GM21381 (cell line): ENCODE data around the gene MYLK2.
"Not testable (repeated sequence)": the region's sequence is repeated elsewhere in the genome, so short reads cannot be mapped to it uniquely, and the experiment has no call there.

ENCODE experiments used
- ATAC-seq: cut with Tn5 transposase; IDR thresholded peaks from one replicate; pipeline ENCODE4 v1.9.1; 2021; ENCODE audit warnings: mild to moderate bottlenecking, moderate library complexity; ENCODE audit not compliant: unreplicated experiment

The MYLK2 gene

GRCh38 chr20:31819083-31819784 lies at the start of gene MYLK2:
MYLK2 (plus strand) TSS chr20:31819356; CDS start chr20:31819581, 225 bp downstream.
- ATAC-seq, result no peak

GRCh38 chr20:31769681-31770080 lies 49.5 kb upstream of the MYLK2 start:
- ATAC-seq, result no peak

GRCh38 chr20:31770243-31770642 lies 48.9 kb upstream of the MYLK2 start:
- no peak for ATAC-seq

GRCh38 chr20:31774408-31774807 lies 44.7 kb upstream of the MYLK2 start:
- ATAC-seq, result no peak

- ATAC-seq, result no peak
Measured at GRCh38 chr20:31780839-31781238, 38.3 kb upstream of the MYLK2 start.

- no peak for ATAC-seq
Measured at GRCh38 chr20:31781945-31782344, 37.2 kb upstream of the MYLK2 start.

- no peak for ATAC-seq
Measured at GRCh38 chr20:31784354-31785044, 34.7 kb upstream of the MYLK2 start.

- no peak for ATAC-seq
Measured at GRCh38 chr20:31785089-31785488, 34.1 kb upstream of the MYLK2 start.

- ATAC-seq, result no peak
Measured at GRCh38 chr20:31788578-31788977, 30.6 kb upstream of the MYLK2 start.

- no peak for ATAC-seq
Measured at GRCh38 chr20:31790401-31790800, 28.8 kb upstream of the MYLK2 start.

GRCh38 chr20:31797364-31797763 lies 21.8 kb upstream of the MYLK2 start:
- no peak for ATAC-seq

GRCh38 chr20:31801508-31801907 lies 17.6 kb upstream of the MYLK2 start:
- no peak for ATAC-seq

GRCh38 chr20:31803552-31804291 lies 15.4 kb upstream of the MYLK2 start:
- ATAC-seq, result no peak

- no peak for ATAC-seq
Measured at GRCh38 chr20:31806564-31807355, 12.4 kb upstream of the MYLK2 start.

- ATAC-seq, result no peak
Measured at GRCh38 chr20:31808481-31808880, 10.7 kb upstream of the MYLK2 start.

- ATAC-seq, result no peak
Measured at GRCh38 chr20:31809661-31810060, 9.5 kb upstream of the MYLK2 start.

- no peak for ATAC-seq
Measured at GRCh38 chr20:31811198-31811597, 8.0 kb upstream of the MYLK2 start.

GRCh38 chr20:31811796-31812728 lies 7.1 kb upstream of the MYLK2 start:
- ATAC-seq, result no peak

- no peak for ATAC-seq
Measured at GRCh38 chr20:31813611-31814010, 5.5 kb upstream of the MYLK2 start.

GRCh38 chr20:31814142-31814541 lies 5.0 kb upstream of the MYLK2 start:
- not testable (repeated sequence) for ATAC-seq
